B cell (primary cell): ENCODE results near the gene ABL1.

Experiments used
- CTCF ChIP-seq: fragments of 200-600 bp; IDR thresholded peaks from one replicate; pipeline ENCODE4 v1.8.0; 2022; ENCODE audit warnings: antibody characterized with exemption, mild to moderate bottlenecking
- EZH2 ChIP-seq: IDR thresholded peaks from 2 replicates; pipeline ENCODE4 v1.6.1; 2012; ENCODE audit warnings: borderline replicate concordance, low read depth, mild to moderate bottlenecking, moderate library complexity, low read length; ENCODE audit not compliant: insufficient read depth, poor library complexity, severe bottlenecking

DNA sequence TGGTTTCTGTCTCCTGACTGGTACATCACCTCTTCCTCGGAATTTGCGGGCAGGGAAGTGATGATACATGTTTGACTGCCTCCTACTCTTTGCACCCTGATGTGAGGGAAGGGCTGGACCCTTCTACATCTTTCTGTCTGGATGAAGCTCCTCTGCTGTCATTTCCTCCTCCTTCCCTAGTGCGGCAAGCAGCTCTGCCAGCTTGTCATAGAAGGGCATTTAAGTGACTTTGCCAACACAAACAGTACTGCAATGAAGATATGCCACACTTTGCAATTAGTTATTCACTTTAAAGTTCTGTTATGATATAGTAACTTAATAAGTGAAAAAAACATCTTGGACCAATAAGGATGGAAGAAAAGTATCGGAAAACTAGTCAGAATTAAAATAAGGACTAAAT, 48.5 kb upstream of the ABL1 start:
- TF ChIP-seq CTCF (no peak), EZH2 (no peak)
